Spleen (tissue), 7 donors: Measurements from ENCODE around the gene COA3.

Experiments
- POLR2A ChIP-seq, 3 donors: fragments of 450-650 bp; IDR thresholded peaks; one replicate each; pipeline ENCODE4 v1.5.1; 2017; ENCODE audit warnings: antibody characterized with exemption in 3 of 3, mild to moderate bottlenecking in 1 of 3
- TF ChIP-seq, protein P1 (sequence below), 11 experiments: fragments of 200-600 bp in 7 of 11; fragments of 450-650 bp in 4 of 11; sonication (generic) in 4 of 11; IDR thresholded peaks in 8 of 11; conservative IDR thresholded peaks in 3 of 11; 1 replicate in 7 of 11; 2 replicates in 4 of 11; pipeline versions ENCODE4 v1.4.0 to v1.8.0; 2016 to 2021; ENCODE audit warnings: antibody characterized with exemption in 11 of 11, inconsistent platforms in 4 of 11, mild to moderate bottlenecking in 1 of 11
- donor health status: DM: no; HTN: no; CAD: no; lungs with moderate emphysema.
- donor health status: DM: no; HTN: no; CAD: no.
- donor health status: DM: no; HTN: no; CAD: no.

DNA sequence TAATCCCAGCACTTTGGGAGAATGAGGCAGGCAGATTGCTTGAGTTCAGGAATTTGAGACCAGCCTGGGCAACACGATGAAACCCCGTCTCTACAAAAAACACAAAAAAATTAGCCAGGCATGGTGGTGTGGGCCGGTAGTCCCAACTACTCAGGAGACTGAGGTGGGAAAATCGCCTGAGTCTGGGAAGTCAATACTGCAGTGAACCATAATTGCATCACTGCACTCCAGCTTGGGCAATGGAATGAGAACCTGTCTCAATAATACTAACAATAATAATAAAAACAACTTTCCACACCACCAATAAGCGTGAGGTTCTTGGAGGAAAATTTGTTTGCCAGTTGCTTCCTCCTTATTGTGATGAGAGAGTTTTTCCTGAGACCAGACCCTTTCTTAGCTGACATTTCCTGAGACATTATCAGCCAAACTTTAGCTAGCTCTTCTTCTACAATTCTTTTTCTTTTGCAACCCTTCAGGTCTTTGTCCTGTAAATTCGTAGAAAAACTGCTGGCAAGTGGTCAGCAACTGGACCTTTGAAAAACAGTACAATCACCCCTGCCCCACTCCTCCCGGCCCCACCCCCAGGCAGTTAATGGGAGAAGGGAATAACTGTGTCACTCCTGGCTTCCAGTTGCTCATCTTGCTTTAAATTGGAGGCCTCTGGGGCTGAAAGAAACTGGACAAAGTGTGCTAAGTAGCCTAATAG lies 50.1 kb downstream of the COA3 start:
- no peak for TF ChIP-seq POLR2A (IDR thresholded peaks at IDR 0.05)
- TF ChIP-seq, protein P1, sequence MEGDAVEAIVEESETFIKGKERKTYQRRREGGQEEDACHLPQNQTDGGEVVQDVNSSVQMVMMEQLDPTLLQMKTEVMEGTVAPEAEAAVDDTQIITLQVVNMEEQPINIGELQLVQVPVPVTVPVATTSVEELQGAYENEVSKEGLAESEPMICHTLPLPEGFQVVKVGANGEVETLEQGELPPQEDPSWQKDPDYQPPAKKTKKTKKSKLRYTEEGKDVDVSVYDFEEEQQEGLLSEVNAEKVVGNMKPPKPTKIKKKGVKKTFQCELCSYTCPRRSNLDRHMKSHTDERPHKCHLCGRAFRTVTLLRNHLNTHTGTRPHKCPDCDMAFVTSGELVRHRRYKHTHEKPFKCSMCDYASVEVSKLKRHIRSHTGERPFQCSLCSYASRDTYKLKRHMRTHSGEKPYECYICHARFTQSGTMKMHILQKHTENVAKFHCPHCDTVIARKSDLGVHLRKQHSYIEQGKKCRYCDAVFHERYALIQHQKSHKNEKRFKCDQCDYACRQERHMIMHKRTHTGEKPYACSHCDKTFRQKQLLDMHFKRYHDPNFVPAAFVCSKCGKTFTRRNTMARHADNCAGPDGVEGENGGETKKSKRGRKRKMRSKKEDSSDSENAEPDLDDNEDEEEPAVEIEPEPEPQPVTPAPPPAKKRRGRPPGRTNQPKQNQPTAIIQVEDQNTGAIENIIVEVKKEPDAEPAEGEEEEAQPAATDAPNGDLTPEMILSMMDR (IDR thresholded peaks at IDR 0.05 in 8 of 11, conservative IDR thresholded peaks at IDR 0.05 in 3 of 11): no peak
